OCI-LY3 (cell line): ENCODE results near the gene KRT74.
A peak's percentile ranks its signal among the peaks of the same experiment; 100 is the strongest.

ENCODE experiments used
- H2AFZ ChIP-seq: fragments of 200-600, 300-600 bp; shearing (Covaris generic); 2 replicates; pipeline ENCODE4 v1.6.0; 2014; ENCODE audit warnings: antibody characterized with exemption, low read depth, low read length
- H3K27ac ChIP-seq: fragments of 200-600, 300-600 bp; sonication (generic); 2 replicates; pipeline ENCODE4 v1.5.1; 2014; ENCODE audit warnings: mild to moderate bottlenecking, low read length, moderate library complexity, mixed read lengths
- H3K27me3 ChIP-seq: fragments of 200-600, 300-600 bp; sonication (generic); 2 replicates; pipeline ENCODE4 v1.6.1; 2014; ENCODE audit warnings: low read depth, low read length, mixed read lengths
- H3K36me3 ChIP-seq: fragments of 200-600, 300-600 bp; sonication (generic); replicated peaks from 2 replicates; pipeline ENCODE3; 2014; ENCODE audit warnings: low read depth, low read length, mixed read lengths
- H3K4me1 ChIP-seq: fragments of 300-600, 200-600 bp; sonication (generic); 2 replicates; pipeline ENCODE4 v1.6.1; 2014; ENCODE audit warnings: low read length, mixed read lengths
- H3K4me2 ChIP-seq: fragments of 200-600, 300-600 bp; sonication (generic); 2 replicates; pipeline ENCODE4 v1.6.1; 2014; ENCODE audit warnings: low read length, mixed read lengths
- H3K4me3 ChIP-seq: fragments of 300-600, 200-600 bp; sonication (generic); 2 replicates; pipeline ENCODE4 v1.5.1; 2014; ENCODE audit warnings: antibody characterized with exemption, mild to moderate bottlenecking, low read length, moderate library complexity
- H3K79me2 ChIP-seq: fragments of 300-600, 200-600 bp; shearing (Covaris generic); 2 replicates; pipeline ENCODE4 v1.6.1; 2014; ENCODE audit warnings: mild to moderate bottlenecking, low read length, mixed read lengths
- H3K9ac ChIP-seq: fragments of 300-600, 200-600 bp; shearing (Covaris generic); 2 replicates; pipeline ENCODE4 v1.6.0; 2014; ENCODE audit warnings: mild to moderate bottlenecking, low read length, moderate library complexity
- H3K9me3 ChIP-seq: fragments of 200-600, 300-600 bp; shearing (Covaris generic); 2 replicates; pipeline ENCODE4 v1.6.1; 2014; ENCODE audit warnings: low read length, mixed read lengths; ENCODE audit not compliant: insufficient read depth
- H4K20me1 ChIP-seq: fragments of 200-600, 300-600 bp; sonication (generic); 2 replicates; pipeline ENCODE4 v1.6.1; 2016; ENCODE audit warnings: low read length, mixed read lengths; ENCODE audit not compliant: insufficient read depth
- CTCF ChIP-seq: fragments of 200-600, 300-600 bp; sonication (generic); IDR thresholded peaks from 2 replicates; pipeline ENCODE4 v1.5.1; 2014; ENCODE audit warnings: antibody characterized with exemption, low read length, low read depth
- EZH2phosphoT487 ChIP-seq: fragments of 200-600 bp; shearing (Covaris generic); IDR thresholded peaks from 2 replicates; pipeline ENCODE4 v1.6.1; 2018; ENCODE audit warnings: antibody characterized with exemption, mixed run types, low read depth

Gene KRT74

DNA sequence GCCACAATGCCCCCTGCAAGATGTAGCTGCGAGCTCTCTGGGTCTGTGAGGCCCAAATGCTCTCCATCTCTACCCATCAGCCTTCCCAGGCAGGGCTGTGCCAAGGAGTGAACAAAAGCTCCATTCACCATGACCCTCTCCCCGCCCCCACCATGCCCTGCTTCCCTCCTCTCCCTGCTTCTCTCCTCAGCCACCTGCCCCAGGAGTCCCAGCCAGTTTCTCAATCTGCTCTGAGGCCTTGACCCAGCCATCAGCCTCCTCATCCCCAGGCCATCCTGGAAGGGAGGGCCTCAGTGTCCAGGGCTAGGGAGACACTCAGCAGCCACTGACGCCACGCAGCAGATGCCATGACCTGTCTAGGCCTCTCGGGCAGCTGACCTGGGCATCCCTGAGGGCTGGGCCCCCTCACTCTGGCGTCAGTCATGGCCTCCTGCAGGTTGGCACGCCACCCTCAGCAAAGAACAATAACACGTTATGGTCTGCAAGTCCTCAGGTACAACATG, 45.0 kb downstream of the KRT74 start:
- TF ChIP-seq EZH2phosphoT487, result no peak
- no peak for TF ChIP-seq CTCF
- no peak overlapping the region for H2AFZ ChIP-seq
- no peak overlapping the region for H3K4me2 ChIP-seq
- no peak overlapping the region for H3K27ac ChIP-seq
- H3K4me1 ChIP-seq, result peaks cover 60% of the 10 kb centered on the region
- H3K9ac ChIP-seq, result no peak overlapping the region
- no peak overlapping the region for H3K4me3 ChIP-seq
- no peaks in the 10 kb centered on the region for H3K9me3 ChIP-seq
- no peaks in the 10 kb centered on the region for H4K20me1 ChIP-seq
- no peaks in the 10 kb centered on the region for H3K36me3 ChIP-seq
- H3K79me2 ChIP-seq, result no peaks in the 10 kb centered on the region
- no peaks in the 10 kb centered on the region for H3K27me3 ChIP-seq

GRCh38 chr12:52527121-52527800, 46.4 kb downstream of the KRT74 start:
- no peaks in the 10 kb centered on the region for H4K20me1 ChIP-seq
- no peak overlapping the region for H2AFZ ChIP-seq
- H3K79me2 ChIP-seq, result no peaks in the 10 kb centered on the region
- peaks cover 69% of the 10 kb centered on the region for H3K4me1 ChIP-seq
- H3K9me3 ChIP-seq, result no peaks in the 10 kb centered on the region
- TF ChIP-seq EZH2phosphoT487, result no peak
- no peak overlapping the region for H3K4me3 ChIP-seq
- H3K36me3 ChIP-seq, result no peaks in the 10 kb centered on the region
- no peak overlapping the region for H3K9ac ChIP-seq
- H3K27ac ChIP-seq, result no peak overlapping the region
- no peak overlapping the region for H3K4me2 ChIP-seq
- no peaks in the 10 kb centered on the region; the same call in 1 of the 2 replicates for H3K27me3 ChIP-seq

DNA sequence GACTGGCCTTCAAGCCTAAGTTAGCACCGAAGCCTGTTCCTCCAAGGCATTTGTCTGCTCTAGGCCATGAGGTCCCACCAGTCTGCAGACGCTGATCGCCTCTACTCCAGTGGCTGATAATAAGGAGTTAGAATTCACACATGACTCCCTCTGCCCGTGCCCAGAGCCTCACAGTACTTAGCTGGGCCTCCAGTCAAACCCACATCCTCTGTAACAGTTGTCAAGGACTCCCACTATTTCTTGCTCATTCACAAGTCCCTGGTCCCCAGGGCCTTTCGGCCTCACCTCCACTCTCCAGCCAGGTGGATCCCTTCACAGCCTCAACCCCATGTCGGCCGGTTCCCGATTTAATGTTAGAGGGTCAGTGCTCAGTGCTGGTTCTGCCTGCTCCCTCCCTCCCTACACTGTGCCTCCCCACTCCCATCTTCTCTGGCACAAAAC, 47.1 kb downstream of the KRT74 start:
- Histone ChIP-seq H2AFZ (no peak overlapping the region), H3K4me2 (no peak overlapping the region)

DNA sequence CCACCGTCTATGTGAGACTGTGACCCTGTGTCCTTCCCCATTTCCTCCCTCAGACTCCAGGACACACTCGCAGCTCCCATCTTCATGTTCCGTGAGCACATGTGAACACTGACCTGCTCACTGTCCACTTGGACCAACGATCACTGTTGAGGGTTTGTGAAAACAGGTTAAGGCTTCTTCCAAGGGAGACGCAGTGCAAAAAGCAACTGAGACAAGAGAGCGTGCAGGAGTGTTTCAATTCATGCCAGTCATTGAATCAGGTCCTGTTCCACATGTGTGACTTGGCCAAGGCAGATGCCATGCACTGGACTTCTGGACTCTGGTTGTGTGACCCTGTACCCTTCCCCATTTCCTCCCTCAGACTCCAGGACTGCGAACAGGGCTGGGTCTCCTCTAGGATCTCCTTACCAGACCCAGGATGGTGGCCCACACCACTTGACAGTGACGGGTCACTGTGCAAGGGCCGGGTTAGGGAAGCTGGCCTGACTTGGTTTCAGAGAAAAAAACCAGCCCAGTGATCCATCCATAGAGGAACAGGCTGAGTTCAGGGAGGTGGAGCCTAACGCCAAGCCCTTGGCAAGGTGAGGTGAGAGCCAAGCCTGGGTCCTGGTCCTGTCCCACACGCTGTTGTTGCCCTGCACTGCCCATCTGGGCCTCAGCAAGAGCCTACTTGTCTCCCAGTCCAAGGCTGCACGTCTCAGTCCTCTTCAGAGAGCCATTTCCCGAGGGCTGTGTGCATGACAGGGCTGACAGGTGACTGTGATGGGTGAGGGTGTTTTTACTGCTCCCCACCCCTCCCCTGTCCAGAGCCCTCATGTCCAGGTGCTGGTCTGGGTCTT, 47.8 kb downstream of the KRT74 start:
- peak overlapping the region; percentile 64; the same call in 1 of the 2 replicates for H3K4me2 ChIP-seq
- no peaks in the 10 kb centered on the region for H4K20me1 ChIP-seq
- no peak overlapping the region for H3K4me3 ChIP-seq
- TF ChIP-seq EZH2phosphoT487 (no peak), CTCF (no peak)
- H3K9me3 ChIP-seq, result no peaks in the 10 kb centered on the region
- H3K79me2 ChIP-seq, result no peaks in the 10 kb centered on the region
- H3K27me3 ChIP-seq, result no peaks in the 10 kb centered on the region; the same call in 1 of the 2 replicates
- H3K27ac ChIP-seq, result peak overlapping the region; percentile 47; the same call in 1 of the 2 replicates
- peak overlapping the region; percentile 32; the same call in 1 of the 2 replicates for H3K9ac ChIP-seq
- H3K4me1 ChIP-seq, result peaks cover 69% of the 10 kb centered on the region
- no peaks in the 10 kb centered on the region for H3K36me3 ChIP-seq
- no peak overlapping the region for H2AFZ ChIP-seq

More for the DNA sequence above, 47.1 kb downstream of the KRT74 start:
- Histone ChIP-seq H3K36me3 (no peaks in the 10 kb centered on the region), H3K79me2 (no peaks in the 10 kb centered on the region), H3K27ac (no peak overlapping the region), H3K9me3 (no peaks in the 10 kb centered on the region), H3K4me1 (peaks cover 69% of the 10 kb centered on the region), H3K27me3 (no peaks in the 10 kb centered on the region; the same call in 1 of the 2 replicates), H3K4me3 (no peak overlapping the region), H4K20me1 (no peaks in the 10 kb centered on the region), H3K9ac (no peak overlapping the region)
- TF ChIP-seq EZH2phosphoT487, result no peak
- no peak for TF ChIP-seq CTCF
